HepG2 (cell line): ENCODE measurements around the gene CLDN9. TPM values are rescaled to one million over a fixed set of nuclear protein-coding genes. Genes with fewer than 3 reads are reported as not detected.
A peak's percentile ranks its signal among the peaks of the same experiment; 100 is the strongest.

Experiments
- IKZF5 ChIP-seq: IDR thresholded peaks from 2 replicates; pipeline ENCODE4 v1.6.1; 2018; ENCODE audit warnings: missing genetic modification reagents, mild to moderate bottlenecking, missing compliant biosample characterization
- IRF9 ChIP-seq: sonication (generic); formaldehyde crosslinking; IDR thresholded peaks from 2 replicates; pipeline ENCODE4 v1.8.0; 2022; ENCODE audit warnings: missing genetic modification reagents, mild to moderate bottlenecking, borderline replicate concordance
- JUN ChIP-seq: sonication (generic); formaldehyde crosslinking; IDR thresholded peaks from 2 replicates; pipeline ENCODE4 v1.4.0; 2020; ENCODE audit warnings: mild to moderate bottlenecking, missing genetic modification reagents
- NONO ChIP-seq, 2 experiments: fragments of 450-650 bp in 1 of 2; sonication (generic) in 1 of 2; formaldehyde crosslinking in 1 of 2; IDR thresholded peaks in 1 of 2; conservative IDR thresholded peaks in 1 of 2; 2 replicates each; pipeline versions ENCODE4 v1.6.1 to v1.8.0; 2017 to 2022; ENCODE audit warnings: mild to moderate bottlenecking in 1 of 2, missing genetic modification reagents in 1 of 2, moderate library complexity in 1 of 2
- SNAI1 ChIP-seq: sonication (generic); formaldehyde crosslinking; IDR thresholded peaks from 2 replicates; pipeline ENCODE4 v1.5.0; 2020; ENCODE audit warnings: mild to moderate bottlenecking, missing genetic modification reagents, borderline replicate concordance
- SP5 ChIP-seq: IDR thresholded peaks from 2 replicates; pipeline ENCODE4 v1.6.1; 2016; ENCODE audit warnings: low read depth, borderline replicate concordance
- SRY ChIP-seq: sonication (generic); formaldehyde crosslinking; IDR thresholded peaks from 2 replicates; pipeline ENCODE4 v1.8.0; 2022; ENCODE audit warnings: mild to moderate bottlenecking, missing genetic modification reagents
- ZBTB10 ChIP-seq: sonication (generic); formaldehyde crosslinking; IDR thresholded peaks from 2 replicates; pipeline ENCODE4 v1.4.0; 2020; ENCODE audit warnings: missing genetic modification reagents, borderline replicate concordance
- ZBTB39 ChIP-seq: sonication (generic); formaldehyde crosslinking; IDR thresholded peaks from 2 replicates; pipeline ENCODE4 v1.5.0; 2020; ENCODE audit warnings: missing genetic modification reagents
- ZBTB8A ChIP-seq: sonication (generic); formaldehyde crosslinking; IDR thresholded peaks from 2 replicates; pipeline ENCODE4 v1.4.0; 2020; ENCODE audit warnings: mild to moderate bottlenecking, low read depth, missing genetic modification reagents, borderline replicate concordance
- ZC3H13 ChIP-seq: sonication (generic); formaldehyde crosslinking; IDR thresholded peaks from 2 replicates; pipeline ENCODE4 v1.8.1; 2023; ENCODE audit warnings: mild to moderate bottlenecking, missing genetic modification reagents, moderate library complexity
- ZNF552 ChIP-seq: sonication (generic); formaldehyde crosslinking; IDR thresholded peaks from 2 replicates; pipeline ENCODE4 v1.9.0; 2022; ENCODE audit warnings: missing genetic modification reagents, mild to moderate bottlenecking, borderline replicate concordance
- ZNF609 ChIP-seq: sonication (generic); formaldehyde crosslinking; IDR thresholded peaks from 2 replicates; pipeline ENCODE4 v1.4.0; 2020; ENCODE audit warnings: mild to moderate bottlenecking, missing genetic modification reagents, borderline replicate concordance
- ZNF790 ChIP-seq: sonication (generic); formaldehyde crosslinking; IDR thresholded peaks from 2 replicates; pipeline ENCODE4 v1.8.0; 2022; ENCODE audit warnings: missing genetic modification reagents, mild to moderate bottlenecking, borderline replicate concordance
- ZSCAN30 ChIP-seq: sonication (generic); formaldehyde crosslinking; IDR thresholded peaks from 2 replicates; pipeline ENCODE4 v1.5.0; 2020; ENCODE audit warnings: mild to moderate bottlenecking, missing genetic modification reagents
- polyA plus RNA-seq, 8 experiments: library from polyadenylated mRNA; depleted of rRNA in 3 of 8; stranded (reverse) in 7 of 8; unstranded in 1 of 8; fragments of >200 nt; fragmentation: Illumina TruSeq in 4 of 8; extraction: Trizol in 4 of 8; gene quantifications; 2 replicates each; pipeline versions ENCODE4 v1.2.1 to v1.2.3, GENCODE V29; 2011 to 2016; ENCODE audit warnings: low read depth in 4 of 8, missing spikeins in 1 of 8, mixed read lengths in 1 of 8; ENCODE audit not compliant: insufficient read depth in 1 of 8
- total RNA-seq, 5 experiments: library from RNA; depleted of rRNA; stranded (reverse); fragments of >200 nt; fragmentation: Illumina TruSeq; extraction: Trizol; gene quantifications; 2 replicates each; pipeline ENCODE4 v1.2.3, GENCODE V29; 2016; ENCODE audit warnings: low read depth in 1 of 5

The CLDN9 gene
- total and polyA plus RNA-seq, 2 of the 13 experiments (the other 11 are each of a cell fraction or from before 2014, with no cell fraction given), result 0.15 to 0.26 TPM

GRCh38 chr16:3020604-3021448, 8.1 kb downstream of the CLDN9 start (continued):
- TF ChIP-seq ZBTB10 (CRISPR knock-in tag), result peak; percentile 95
- TF ChIP-seq ZNF609 (CRISPR knock-in tag), result no peak; the same call in none of the 2 replicates
- TF ChIP-seq ZNF552 (CRISPR knock-in tag), result no peak; the same call in 1 of the 2 replicates
- no peak for TF ChIP-seq ZSCAN30 (CRISPR knock-in tag)
- no peak for TF ChIP-seq ZBTB8A
- TF ChIP-seq ZNF790 (CRISPR knock-in tag), result no peak
- no peak for TF ChIP-seq SNAI1 (CRISPR knock-in tag)
- no peak for TF ChIP-seq ZBTB39 (CRISPR knock-in tag)
- TF ChIP-seq SRY (CRISPR knock-in tag), result no peak; the same call in 1 of the 2 replicates
- TF ChIP-seq IKZF5, result no peak; the same call in 1 of the 2 replicates
- 0 out of 2 replicates have a peak, but pooled peaks have one; percentile 24 for TF ChIP-seq ZC3H13 (CRISPR knock-in tag)
- TF ChIP-seq SP5 (CRISPR knock-in tag), result peak; percentile 92
- no peak for TF ChIP-seq NONO (IDR thresholded peaks at IDR 0.05)
- TF ChIP-seq NONO (CRISPR knock-in tag; conservative IDR thresholded peaks at IDR 0.05), result peak; percentile 55
- no peak for TF ChIP-seq IRF9 (CRISPR knock-in tag)
- TF ChIP-seq JUN, result peak; percentile 100
